Stimulated activated CD8-positive, alpha-beta memory T cell treated with anti-CD3 and anti-CD28 coated beads, Interleukin-7, amount 100 ng/mL, for 48 hours (primary cell): Measurements from ENCODE around the gene CLECL1.
"Not testable (repeated sequence)": the region's sequence is repeated elsewhere in the genome, so short reads cannot be mapped to it uniquely, and the experiment has no call there.

Source experiments
- DNase-seq, 2 donors: peaks; one replicate each; pipeline ENCODE4 v3.0.0-alpha.2; 2020; ENCODE audit warnings: low read depth in 1 of 2; ENCODE audit errors: extremely low read depth in 1 of 2

The CLECL1 gene

GRCh38 chr12:9699269-9699897 is 33.5 kb downstream of the CLECL1 start:
- no peak for DNase-seq

- DNase-seq, result no peak
Observed at GRCh38 chr12:9698681-9699080, 34.2 kb downstream of the CLECL1 start.

GRCh38 chr12:9697619-9698018 is 35.3 kb downstream of the CLECL1 start:
- DNase-seq, result no peak

GRCh38 chr12:9695661-9696060 is 37.2 kb downstream of the CLECL1 start:
- not testable (repeated sequence) for DNase-seq

- not testable (repeated sequence) for DNase-seq
Observed at GRCh38 chr12:9695150-9695549, 37.7 kb downstream of the CLECL1 start.

GRCh38 chr12:9694241-9694640 is 38.7 kb downstream of the CLECL1 start:
- DNase-seq, result no peak

- DNase-seq, result no peak
Observed at GRCh38 chr12:9692909-9693308, 40.0 kb downstream of the CLECL1 start.

GRCh38 chr12:9687228-9687627 is 45.7 kb downstream of the CLECL1 start:
- DNase-seq, result no peak

- DNase-seq, result no peak
Observed at GRCh38 chr12:9685915-9686314, 47.0 kb downstream of the CLECL1 start.

GRCh38 chr12:9685366-9685765 is 47.5 kb downstream of the CLECL1 start:
- not testable (repeated sequence) for DNase-seq

GRCh38 chr12:9682949-9683348 is 49.9 kb downstream of the CLECL1 start:
- DNase-seq, result not testable (repeated sequence)

GRCh38 chr12:9682508-9682907 is 50.4 kb downstream of the CLECL1 start:
- not testable (repeated sequence) for DNase-seq

- no peak for DNase-seq
Observed at GRCh38 chr12:9674226-9674590, 58.7 kb downstream of the CLECL1 start.

- peak; percentile 46 to 68 for DNase-seq
Observed at GRCh38 chr12:9673404-9674225, 59.3 kb downstream of the CLECL1 start.
